ENCODE measurements around the gene CEACAM18.
"Not testable (repeated sequence)": the region's sequence is repeated elsewhere in the genome, so short reads cannot be mapped to it uniquely, and the experiment has no call there.

The CEACAM18 gene

GRCh38 chr19:51493776-51494175 is 15.4 kb downstream of the CEACAM18 start:
- Histone ChIP-seq H3K9me3 (replicated peaks in 1 of 2; ENCODE audit: control insufficient read depth in 2 of 2, insufficient read depth in 1 of 2, low read depth in 1 of 2, low read length in 2 of 2) (peaks cover 0 to 33% of the 10 kb centered on the region in 2 donors), H2AK5ac (ENCODE audit: low read depth, low read length) (no peak overlapping the region), H3K4me1 (ENCODE audit: control insufficient read depth in 2 of 2, insufficient read depth in 1 of 2, low read depth in 1 of 2, low read length in 2 of 2) (no peaks in the 10 kb centered on the region), H3K4ac (ENCODE audit: low read length) (no peak overlapping the region), H3K27ac (replicated peaks; ENCODE audit: low read length) (no peak overlapping the region), H3K36me3 (replicated peaks in 1 of 2; ENCODE audit: control insufficient read depth in 2 of 2, insufficient read depth in 2 of 2, low read length in 2 of 2) (no peaks in the 10 kb centered on the region), H2BK120ac (ENCODE audit: low read depth, low read length) (no peak overlapping the region), H2BK15ac (ENCODE audit: low read length) (no peak overlapping the region), H3K4me3 (ENCODE audit: low read length in 2 of 2) (no peak overlapping the region), H3K18ac (ENCODE audit: low read length) (no peak overlapping the region), H2BK12ac (ENCODE audit: low read length) (no peak overlapping the region), H3K14ac (ENCODE audit: low read length) (no peak overlapping the region), H2BK5ac (ENCODE audit: low read length) (no peak overlapping the region), H3K27me3 (ENCODE audit: control insufficient read depth in 3 of 3, insufficient read depth in 3 of 3, low read depth in 1 of 3, low read length in 3 of 3) (peaks cover 0 to 6% (median 0%) of the 10 kb centered on the region in 3 experiments), H4K91ac (ENCODE audit: low read depth, low read length, poor library complexity) (no peak overlapping the region), H2AFZ (ENCODE audit: low read length) (no peak overlapping the region), H4K8ac (ENCODE audit: low read depth, low read length) (no peak overlapping the region), H3K9ac (ENCODE audit: low read depth, low read length, poor library complexity) (no peak overlapping the region), H3K23ac (ENCODE audit: low read depth, low read length, poor library complexity) (no peak overlapping the region), H3K4me2 (ENCODE audit: insufficient read depth, low read length, poor library complexity, severe bottlenecking) (no peak overlapping the region), H3K79me1 (ENCODE audit: low read depth, low read length) (no peaks in the 10 kb centered on the region)
- DNase-seq (ENCODE audit: low spot score) = no peak
- no CpG with 5 or more reads among the region's 2 CpGs for WGBS, 2 donors (ENCODE audit: extremely low coverage in 2 of 2, insufficient read length in 2 of 2, insufficient replicate concordance in 1 of 2)

- no peak overlapping the region for H3K18ac ChIP-seq (ENCODE audit: low read length)
- WGBS, 2 donors (ENCODE audit: extremely low coverage in 2 of 2, insufficient read length in 2 of 2, insufficient replicate concordance in 1 of 2) = no CpG with 5 or more reads among the region's 3 CpGs
- H3K4me1 ChIP-seq (ENCODE audit: control insufficient read depth in 2 of 2, insufficient read depth in 1 of 2, low read depth in 1 of 2, low read length in 2 of 2) = no peaks in the 10 kb centered on the region
- peaks cover 0 to 6% (median 1%) of the 10 kb centered on the region in 3 experiments for H3K27me3 ChIP-seq (ENCODE audit: control insufficient read depth in 3 of 3, insufficient read depth in 3 of 3, low read depth in 1 of 3, low read length in 3 of 3)
- H3K9me3 ChIP-seq (replicated peaks in 1 of 2; ENCODE audit: control insufficient read depth in 2 of 2, insufficient read depth in 1 of 2, low read depth in 1 of 2, low read length in 2 of 2) = peaks cover 0 to 45% of the 10 kb centered on the region in 2 donors
- H2BK12ac ChIP-seq (ENCODE audit: low read length) = no peak overlapping the region
- no peak overlapping the region for H3K27ac ChIP-seq (replicated peaks; ENCODE audit: low read length)
- DNase-seq (ENCODE audit: low spot score) = no peak
- no peak overlapping the region for H3K4ac ChIP-seq (ENCODE audit: low read length)
- H4K91ac ChIP-seq (ENCODE audit: low read depth, low read length, poor library complexity) = no peak overlapping the region
- peak overlapping the region in 1 of 2 donors; percentile 68 for H3K4me3 ChIP-seq (ENCODE audit: low read length in 2 of 2)
- H4K8ac ChIP-seq (ENCODE audit: low read depth, low read length) = no peak overlapping the region
- no peak overlapping the region for H3K9ac ChIP-seq (ENCODE audit: low read depth, low read length, poor library complexity)
- H3K36me3 ChIP-seq (replicated peaks in 1 of 2; ENCODE audit: control insufficient read depth in 2 of 2, insufficient read depth in 2 of 2, low read length in 2 of 2) = no peaks in the 10 kb centered on the region
- H3K23ac ChIP-seq (ENCODE audit: low read depth, low read length, poor library complexity) = no peak overlapping the region
- no peak overlapping the region for H2BK15ac ChIP-seq (ENCODE audit: low read length)
- no peak overlapping the region for H2BK5ac ChIP-seq (ENCODE audit: low read length)
- no peak overlapping the region for H3K4me2 ChIP-seq (ENCODE audit: insufficient read depth, low read length, poor library complexity, severe bottlenecking)
- no peak overlapping the region for H2AK5ac ChIP-seq (ENCODE audit: low read depth, low read length)
- H3K79me1 ChIP-seq (ENCODE audit: low read depth, low read length) = no peaks in the 10 kb centered on the region
- no peak overlapping the region for H2BK120ac ChIP-seq (ENCODE audit: low read depth, low read length)
- no peak overlapping the region for H2AFZ ChIP-seq (ENCODE audit: low read length)
- H3K14ac ChIP-seq (ENCODE audit: low read length) = peak overlapping the region; percentile 25
Observed at GRCh38 chr19:51497666-51498065, 19.3 kb downstream of the CEACAM18 start.

- H3K4ac ChIP-seq (ENCODE audit: low read length); H3K9ac ChIP-seq (ENCODE audit: low read depth, low read length, poor library complexity); H3K36me3 ChIP-seq (replicated peaks in 1 of 2; ENCODE audit: control insufficient read depth in 2 of 2, insufficient read depth in 2 of 2, low read length in 2 of 2); H2AFZ ChIP-seq (ENCODE audit: low read length); H3K27ac ChIP-seq (replicated peaks; ENCODE audit: low read length); H3K23ac ChIP-seq (ENCODE audit: low read depth, low read length, poor library complexity); H3K4me1 ChIP-seq (ENCODE audit: control insufficient read depth in 2 of 2, insufficient read depth in 1 of 2, low read depth in 1 of 2, low read length in 2 of 2); H2BK5ac ChIP-seq (ENCODE audit: low read length); H3K4me2 ChIP-seq (ENCODE audit: insufficient read depth, low read length, poor library complexity, severe bottlenecking); H4K91ac ChIP-seq (ENCODE audit: low read depth, low read length, poor library complexity); H2BK12ac ChIP-seq (ENCODE audit: low read length); H3K4me3 ChIP-seq (ENCODE audit: low read length in 2 of 2); DNase-seq (ENCODE audit: low spot score); H3K18ac ChIP-seq (ENCODE audit: low read length); H3K79me1 ChIP-seq (ENCODE audit: low read depth, low read length); H2BK15ac ChIP-seq (ENCODE audit: low read length); H3K14ac ChIP-seq (ENCODE audit: low read length); H2BK120ac ChIP-seq (ENCODE audit: low read depth, low read length); H3K27me3 ChIP-seq (ENCODE audit: control insufficient read depth in 3 of 3, insufficient read depth in 3 of 3, low read depth in 1 of 3, low read length in 3 of 3); H2AK5ac ChIP-seq (ENCODE audit: low read depth, low read length); H4K8ac ChIP-seq (ENCODE audit: low read depth, low read length): not testable (repeated sequence)
- no CpG with 5 or more reads among the region's 8 CpGs for WGBS, 2 donors (ENCODE audit: extremely low coverage in 2 of 2, insufficient read length in 2 of 2, insufficient replicate concordance in 1 of 2)
- H3K9me3 ChIP-seq (replicated peaks in 1 of 2; ENCODE audit: control insufficient read depth in 2 of 2, insufficient read depth in 1 of 2, low read depth in 1 of 2, low read length in 2 of 2) = peaks cover 0 to 46% of the 10 kb centered on the region in 2 donors
Observed at GRCh38 chr19:51500931-51501330, 22.6 kb downstream of the CEACAM18 start.

- no peak within 1 kb of the TSS for H3K4me3 ChIP-seq (ENCODE audit: low read length in 2 of 2)
- no peak within 1 kb of the TSS for H3K4me2 ChIP-seq (ENCODE audit: insufficient read depth, low read length, poor library complexity, severe bottlenecking)
- no CpG with 5 or more reads among the region's 12 CpGs for WGBS, 2 donors (ENCODE audit: extremely low coverage in 2 of 2, insufficient read length in 2 of 2, insufficient replicate concordance in 1 of 2)
- H3K27me3 ChIP-seq (ENCODE audit: control insufficient read depth in 3 of 3, insufficient read depth in 3 of 3, low read depth in 1 of 3, low read length in 3 of 3) = peaks cover 0 to 6% (median 1%) of the 10 kb centered on the region in 3 experiments
- H3K79me1 ChIP-seq (ENCODE audit: low read depth, low read length) = no peaks in the 10 kb centered on the region
- no peak within 1 kb of the TSS for H3K4ac ChIP-seq (ENCODE audit: low read length)
- H3K23ac ChIP-seq (ENCODE audit: low read depth, low read length, poor library complexity) = no peak within 1 kb of the TSS
- H4K91ac ChIP-seq (ENCODE audit: low read depth, low read length, poor library complexity) = no peak within 1 kb of the TSS
- H2AK5ac ChIP-seq (ENCODE audit: low read depth, low read length) = no peak within 1 kb of the TSS
- H2BK5ac ChIP-seq (ENCODE audit: low read length) = no peak within 1 kb of the TSS
- no peak within 1 kb of the TSS for H2BK12ac ChIP-seq (ENCODE audit: low read length)
- no peak for DNase-seq (ENCODE audit: low spot score)
- H3K27ac ChIP-seq (replicated peaks; ENCODE audit: low read length) = no peak within 1 kb of the TSS
- H2BK120ac ChIP-seq (ENCODE audit: low read depth, low read length) = no peak within 1 kb of the TSS
- no peak within 1 kb of the TSS for H2AFZ ChIP-seq (ENCODE audit: low read length)
- no peak within 1 kb of the TSS for H2BK15ac ChIP-seq (ENCODE audit: low read length)
- H3K4me1 ChIP-seq (ENCODE audit: control insufficient read depth in 2 of 2, insufficient read depth in 1 of 2, low read depth in 1 of 2, low read length in 2 of 2) = no peaks in the 10 kb centered on the region
- peaks cover 0 to 44% of the 10 kb centered on the region in 2 donors for H3K9me3 ChIP-seq (replicated peaks in 1 of 2; ENCODE audit: control insufficient read depth in 2 of 2, insufficient read depth in 1 of 2, low read depth in 1 of 2, low read length in 2 of 2)
- H3K18ac ChIP-seq (ENCODE audit: low read length) = no peak within 1 kb of the TSS
- H4K8ac ChIP-seq (ENCODE audit: low read depth, low read length) = no peak within 1 kb of the TSS
- H3K36me3 ChIP-seq (replicated peaks in 1 of 2; ENCODE audit: control insufficient read depth in 2 of 2, insufficient read depth in 2 of 2, low read length in 2 of 2) = no peaks in the 10 kb centered on the region
- H3K9ac ChIP-seq (ENCODE audit: low read depth, low read length, poor library complexity) = no peak within 1 kb of the TSS
- H3K14ac ChIP-seq (ENCODE audit: low read length) = no peak within 1 kb of the TSS
Observed at GRCh38 chr19:51501594-51502263, 23.4 kb downstream of the CEACAM18 start, which contains the start of gene SIGLEC12. TSS of gene SIGLEC12 (minus strand) at chr19:51501800. CDS start at chr19:51501733, 67 bp downstream.

Measured in neuronal stem cell (in vitro differentiated cells).